HFFc6 (cell line): ENCODE data around the gene RAP1GAP2. TPM values are rescaled to one million over a fixed set of nuclear protein-coding genes. Genes with fewer than 3 reads are reported as not detected.
"Not testable (repeated sequence)": the region's sequence is repeated elsewhere in the genome, so short reads cannot be mapped to it uniquely, and the experiment has no call there.

Experiments used
- DNase-seq: peaks from one replicate; pipeline ENCODE4 v3.0.0-alpha.2; 2018
- H3K27ac Mint-ChIP-seq: 2 replicates; pipeline ENCODE4 v1.8.0; 2020; ENCODE audit warnings: mild to moderate bottlenecking, mixed read lengths
- H3K27me3 Mint-ChIP-seq: 2 replicates; pipeline ENCODE4 v1.8.0; 2021; ENCODE audit warnings: mild to moderate bottlenecking, moderate library complexity, mixed read lengths; ENCODE audit not compliant: insufficient read depth
- H3K36me3 Mint-ChIP-seq: 2 replicates; pipeline ENCODE4 v1.8.0; 2021; ENCODE audit warnings: low read depth, mixed read lengths
- H3K4me1 Mint-ChIP-seq: 2 replicates; pipeline ENCODE4 v1.8.0; 2020; ENCODE audit warnings: low read depth, mixed read lengths
- H3K4me3 Mint-ChIP-seq: 2 replicates; pipeline ENCODE4 v1.8.0; 2020; ENCODE audit warnings: mild to moderate bottlenecking, moderate library complexity, mixed read lengths
- H3K9me3 Mint-ChIP-seq: 2 replicates; pipeline ENCODE4 v1.8.0; 2020; ENCODE audit warnings: mild to moderate bottlenecking, mixed read lengths
- total RNA-seq, 6 experiments: library from RNA; stranded (reverse); fragmentation: NEBNext Ultra II Directional; extraction: Animal tissue kit (Norgen Biotek cat#: 25700); gene quantifications; 2 replicates in 1 of 6; 3 replicates in 5 of 6; pipeline ENCODE4 v1.2.3, GENCODE V29; 2021
- TF ChIP-seq, protein P1 (sequence below): fragments of 200-600 bp; sonication (generic); IDR thresholded peaks from 2 replicates; pipeline ENCODE4 v1.5.0; 2021; ENCODE audit warnings: antibody characterized with exemption, mild to moderate bottlenecking

RAP1GAP2 gene
- total RNA-seq, 6 experiments from 2014 or later = 7.9 to 27.4 (median 23.9) TPM

DNA sequence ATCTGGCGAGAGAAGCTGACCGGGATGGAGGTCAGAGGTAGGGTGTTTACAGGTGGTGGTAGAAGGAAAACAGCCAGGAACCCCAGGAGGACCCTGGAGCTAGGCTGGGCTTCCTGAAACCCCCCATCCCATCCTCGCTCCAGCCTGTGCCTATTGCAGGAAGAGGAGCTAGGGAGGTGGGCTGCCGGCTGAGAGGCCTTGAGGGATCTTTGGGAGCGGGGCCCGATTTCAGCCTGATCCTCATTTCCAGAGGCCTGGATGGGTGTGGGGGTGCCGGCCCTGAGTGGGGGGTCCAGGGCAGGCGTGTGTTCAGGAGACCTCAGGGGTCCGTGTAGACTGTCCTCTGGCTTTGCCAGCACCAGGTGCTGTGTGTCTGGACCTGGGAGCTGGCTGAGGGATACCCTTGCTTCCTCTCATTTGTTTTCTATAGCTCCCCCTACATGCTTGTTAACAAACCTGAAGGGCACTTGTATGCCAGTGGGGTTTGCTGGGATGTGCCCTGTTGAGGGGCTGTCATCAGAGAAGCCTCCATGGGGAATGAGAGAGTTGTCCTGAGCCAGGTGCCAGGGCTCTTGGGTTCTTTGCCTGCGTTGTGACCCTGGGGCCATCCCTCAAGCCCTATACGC, 18.9 kb upstream of the RAP1GAP2 start:
- DNase-seq = no peak
- Mint-ChIP-seq H3K36me3 (no peaks in the 10 kb centered on the region), H3K9me3 (no peaks in the 10 kb centered on the region), H3K27me3 (peaks cover 43% of the 10 kb centered on the region), H3K4me1 (peaks cover 10% of the 10 kb centered on the region), H3K27ac (no peak overlapping the region), H3K4me3 (no peak overlapping the region)
- TF ChIP-seq, protein P1, sequence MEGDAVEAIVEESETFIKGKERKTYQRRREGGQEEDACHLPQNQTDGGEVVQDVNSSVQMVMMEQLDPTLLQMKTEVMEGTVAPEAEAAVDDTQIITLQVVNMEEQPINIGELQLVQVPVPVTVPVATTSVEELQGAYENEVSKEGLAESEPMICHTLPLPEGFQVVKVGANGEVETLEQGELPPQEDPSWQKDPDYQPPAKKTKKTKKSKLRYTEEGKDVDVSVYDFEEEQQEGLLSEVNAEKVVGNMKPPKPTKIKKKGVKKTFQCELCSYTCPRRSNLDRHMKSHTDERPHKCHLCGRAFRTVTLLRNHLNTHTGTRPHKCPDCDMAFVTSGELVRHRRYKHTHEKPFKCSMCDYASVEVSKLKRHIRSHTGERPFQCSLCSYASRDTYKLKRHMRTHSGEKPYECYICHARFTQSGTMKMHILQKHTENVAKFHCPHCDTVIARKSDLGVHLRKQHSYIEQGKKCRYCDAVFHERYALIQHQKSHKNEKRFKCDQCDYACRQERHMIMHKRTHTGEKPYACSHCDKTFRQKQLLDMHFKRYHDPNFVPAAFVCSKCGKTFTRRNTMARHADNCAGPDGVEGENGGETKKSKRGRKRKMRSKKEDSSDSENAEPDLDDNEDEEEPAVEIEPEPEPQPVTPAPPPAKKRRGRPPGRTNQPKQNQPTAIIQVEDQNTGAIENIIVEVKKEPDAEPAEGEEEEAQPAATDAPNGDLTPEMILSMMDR = no peak

DNA sequence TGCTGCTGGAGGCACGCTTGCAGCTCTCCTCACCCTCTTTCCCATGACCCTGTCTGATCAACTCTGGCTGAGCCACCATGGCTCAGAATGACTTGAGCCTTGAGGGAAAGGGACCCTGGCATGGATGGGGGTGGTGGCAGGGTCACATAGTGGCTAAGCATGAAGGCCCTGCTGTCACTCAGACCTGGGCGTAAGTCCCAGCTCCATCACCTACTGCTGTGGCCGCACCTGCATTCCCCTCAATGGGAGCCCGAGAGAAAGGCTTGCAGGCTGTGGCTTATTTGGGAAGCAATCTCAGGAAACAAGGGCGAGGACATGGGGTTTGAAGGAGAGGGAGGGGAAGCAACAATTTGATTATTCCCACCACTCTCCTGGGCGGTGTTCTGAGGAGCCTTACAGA, 17.7 kb upstream of the RAP1GAP2 start:
- DNase-seq = no peak
- no peaks in the 10 kb centered on the region for H3K9me3 Mint-ChIP-seq
- TF ChIP-seq, protein P1 = no peak
- peaks cover 10% of the 10 kb centered on the region for H3K4me1 Mint-ChIP-seq
- peaks cover 43% of the 10 kb centered on the region for H3K27me3 Mint-ChIP-seq
- H3K27ac Mint-ChIP-seq = no peak overlapping the region
- no peak overlapping the region for H3K4me3 Mint-ChIP-seq
- no peaks in the 10 kb centered on the region for H3K36me3 Mint-ChIP-seq

DNA sequence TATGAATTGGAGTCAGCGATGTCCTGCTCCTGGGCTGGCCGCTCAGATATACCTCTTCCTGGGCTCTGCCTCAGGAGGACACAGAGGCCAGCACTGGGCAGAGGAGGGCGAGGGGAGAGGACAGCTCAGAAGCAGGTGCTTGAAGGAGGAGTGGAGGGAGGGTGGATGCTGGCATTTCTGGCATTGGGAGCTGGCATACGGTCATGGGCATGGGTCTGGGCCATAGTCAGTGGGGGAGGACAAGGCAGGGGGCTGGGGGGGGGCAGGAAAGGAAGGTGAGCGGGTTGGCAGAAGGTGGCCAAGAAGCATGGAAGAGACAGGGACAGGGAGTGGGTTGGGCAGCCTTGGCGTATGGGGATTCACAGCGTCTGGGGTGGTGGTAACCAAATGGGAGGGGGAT, 16.7 kb upstream of the RAP1GAP2 start:
- peaks cover 40% of the 10 kb centered on the region for H3K27me3 Mint-ChIP-seq
- DNase-seq = no peak
- H3K4me3 Mint-ChIP-seq = no peak overlapping the region
- peaks cover 10% of the 10 kb centered on the region for H3K4me1 Mint-ChIP-seq
- TF ChIP-seq, protein P1 = no peak
- no peaks in the 10 kb centered on the region for H3K36me3 Mint-ChIP-seq
- H3K27ac Mint-ChIP-seq = no peak overlapping the region
- no peaks in the 10 kb centered on the region for H3K9me3 Mint-ChIP-seq

DNA sequence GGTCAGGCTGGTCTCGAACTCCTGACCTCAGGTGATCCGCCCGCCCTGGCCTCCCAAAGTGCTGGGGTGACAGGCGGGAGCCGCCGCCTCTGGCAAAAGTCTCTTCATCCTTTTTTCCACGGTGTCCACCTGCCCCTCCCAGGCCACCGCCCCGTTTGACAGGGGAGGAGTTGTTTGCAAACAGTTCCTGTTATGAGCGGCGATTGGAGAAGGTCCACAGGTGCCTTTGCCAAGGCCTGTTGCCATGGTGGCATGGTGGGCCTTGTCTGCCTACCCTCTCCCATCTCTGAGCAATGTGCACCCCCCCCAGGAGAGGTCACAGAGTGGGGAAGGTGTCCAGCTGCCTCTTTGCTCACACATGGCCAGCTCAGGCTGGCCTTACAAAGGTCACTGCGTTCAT, 16.0 kb upstream of the RAP1GAP2 start:
- Mint-ChIP-seq H3K4me3 (no peak overlapping the region), H3K27me3 (peaks cover 36% of the 10 kb centered on the region), H3K4me1 (peaks cover 10% of the 10 kb centered on the region), H3K9me3 (no peaks in the 10 kb centered on the region), H3K36me3 (no peaks in the 10 kb centered on the region), H3K27ac (no peak overlapping the region)
- TF ChIP-seq, protein P1 = no peak
- no peak for DNase-seq

DNA sequence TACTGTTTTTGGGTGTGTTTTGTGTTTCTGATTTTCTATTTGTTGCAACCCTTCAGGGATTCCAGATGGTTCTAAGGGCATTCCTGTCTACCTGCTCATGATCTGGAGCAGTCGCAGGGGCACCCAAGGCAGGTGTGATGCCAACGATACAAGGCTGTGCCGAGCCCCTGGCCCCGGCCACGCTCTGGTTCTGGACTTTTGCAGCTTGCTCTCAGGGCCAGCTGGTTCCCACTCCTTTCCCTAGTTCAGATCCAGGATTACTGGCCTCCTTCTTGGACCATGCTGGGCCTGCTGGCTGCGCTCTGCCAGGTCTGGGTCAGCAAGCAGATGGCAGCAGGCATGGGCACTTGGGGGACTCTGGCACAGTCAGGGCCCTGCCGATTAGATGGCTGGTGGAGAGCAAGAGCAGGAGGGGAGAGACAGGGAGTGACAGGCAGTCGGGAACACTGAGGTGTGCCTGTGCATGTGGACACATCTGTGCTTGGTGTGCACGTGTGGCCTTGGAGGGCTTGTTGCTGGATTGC, 15.2 kb upstream of the RAP1GAP2 start:
- Mint-ChIP-seq H3K27ac (no peak overlapping the region), H3K36me3 (no peaks in the 10 kb centered on the region), H3K4me3 (no peak overlapping the region), H3K4me1 (peaks cover 10% of the 10 kb centered on the region), H3K27me3 (peaks cover 29% of the 10 kb centered on the region), H3K9me3 (no peaks in the 10 kb centered on the region)
- TF ChIP-seq, protein P1 = no peak
- no peak for DNase-seq

DNA sequence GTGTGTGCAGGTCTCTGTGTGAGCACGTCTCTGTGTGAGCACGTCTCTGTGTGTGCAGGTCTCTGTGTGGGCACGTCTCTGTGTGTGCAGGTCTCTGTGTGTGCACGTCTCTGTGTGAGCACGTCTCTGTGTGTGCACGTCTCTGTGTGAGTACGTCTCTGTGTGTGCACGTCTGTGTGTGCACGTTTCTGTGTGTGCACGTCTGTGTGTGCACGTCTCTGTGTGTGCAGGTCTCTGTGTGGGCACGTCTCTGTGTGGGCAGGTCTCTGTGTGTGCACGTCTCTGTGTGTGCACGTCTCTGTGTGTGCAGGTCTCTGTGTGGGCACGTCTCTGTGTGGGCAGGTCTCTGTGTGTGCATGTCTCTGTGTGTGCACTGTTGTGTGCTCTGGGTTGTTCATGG, 14.6 kb upstream of the RAP1GAP2 start:
- not testable (repeated sequence) for H3K27ac Mint-ChIP-seq, H3K4me3 Mint-ChIP-seq, H3K36me3 Mint-ChIP-seq, DNase-seq, H3K9me3 Mint-ChIP-seq
- Mint-ChIP-seq H3K27me3 (peaks cover 29% of the 10 kb centered on the region), H3K4me1 (peaks cover 10% of the 10 kb centered on the region)
